Heart left ventricle (tissue), 13 donors: ENCODE results near the gene STK38.

Experiments
- CTCF ChIP-seq, 12 donors: fragments of 200-600 bp; sonication (generic) in 4 of 12; IDR thresholded peaks; one replicate each; pipeline versions ENCODE4 v1.5.0 to v1.8.0; 2018 to 2022; ENCODE audit warnings: antibody characterized with exemption in 12 of 12, mild to moderate bottlenecking in 5 of 12
- POLR2A ChIP-seq, 2 donors: fragments of 450-650 bp; IDR thresholded peaks; one replicate each; pipeline ENCODE4 v1.6.1; 2017; ENCODE audit warnings: antibody characterized with exemption in 2 of 2, mild to moderate bottlenecking in 2 of 2, moderate library complexity in 2 of 2
- donor health status: ischemic (EF 13 %, LVEDD 7.1; RV severe dilation, severe dysfunction).
- donor health status: DM: no; HTN: yes; CAD: no.
- donor health status: DM: no; HTN: no; CAD: no.
- donor health status: ischemic (EF 25% LVEDD 6.9; RV normal size, moderate dysfunction).
- donor health status: ischemic (EF 25% LVEDD 5.7; RV mildly dilated, moderate dysfunction).
- donor health status: ischemic (EF 35%, LVEDD 5.7; RV mildly dilated, moderate dysfunction).
- donor health status: nonischemic (EF 11% LVEDD 7.7; RV severe dilation, severe dysfunction).
- donor health status: DM: yes; HTN: yes; CAD: no.
- donor health status: PGD.
- donor health status: ischemic (EF 29% LVEDD 5.4; RV normal size, mild dysfunction).
- donor health status: nonischemic (EF 23%, LVEDD 6.1; RV moderate dilation, normal function).

- TF ChIP-seq CTCF (IDR thresholded peaks at IDR 0.05) (no peak), POLR2A (IDR thresholded peaks at IDR 0.05) (no peak)
These were observed 43.1 kb downstream of the STK38 start for GRCh38 chr6:36504181-36504580.
